Esophagus squamous epithelium (tissue), 5 donors: ENCODE data around the gene SDC4. TPM values are rescaled to one million over a fixed set of nuclear protein-coding genes. Genes with fewer than 3 reads are reported as not detected.

ENCODE experiments used
- DNase-seq: peaks from one replicate; lab custom pipeline; 2025; lab: John Stamatoyannopoulos, UW
- H3K27ac ChIP-seq, 4 donors: fragments of 200-600 bp; sonication (generic); one replicate each; pipeline ENCODE4 v1.5.1; 2016 to 2019; ENCODE audit warnings: mild to moderate bottlenecking in 1 of 4
- H3K27me3 ChIP-seq, 4 donors: fragments of 200-600 bp; sonication (generic); 1 replicate in 3 of 4; 2 replicates in 1 of 4; pipeline versions ENCODE4 v1.5.1 to v1.6.0; 2017 to 2021; ENCODE audit warnings: antibody characterized with exemption in 1 of 4
- H3K36me3 ChIP-seq, 3 donors: fragments of 200-600 bp; sonication (generic); one replicate each; pipeline ENCODE4 v1.5.1; 2016 to 2019
- H3K4me1 ChIP-seq, 3 donors: fragments of 200-600 bp; sonication (generic); one replicate each; pipeline ENCODE4 v1.5.1; 2017 to 2019
- H3K4me3 ChIP-seq, 4 donors: fragments of 200-600 bp; sonication (generic); 1 replicate in 3 of 4; 2 replicates in 1 of 4; pipeline ENCODE4 v1.5.1; 2016 to 2019; ENCODE audit warnings: mild to moderate bottlenecking in 2 of 4, moderate library complexity in 1 of 4
- H3K9me3 ChIP-seq, 3 donors: fragments of 200-600 bp; sonication (generic); one replicate each; pipeline ENCODE4 v1.5.1; 2016 to 2019
- CTCF ChIP-seq, 6 experiments: fragments of 450-650 bp in 4 of 6; fragments of 200-600 bp in 2 of 6; sonication (generic) in 2 of 6; IDR thresholded peaks; one replicate each; pipeline ENCODE4 v1.5.1; 2016 to 2019; ENCODE audit warnings: antibody characterized with exemption in 6 of 6, mild to moderate bottlenecking in 4 of 6, moderate library complexity in 4 of 6
- POLR2A ChIP-seq, 4 donors: fragments of 450-650 bp; IDR thresholded peaks; one replicate each; pipeline ENCODE4 v1.6.1; 2017; ENCODE audit warnings: antibody characterized with exemption in 4 of 4, mild to moderate bottlenecking in 4 of 4, moderate library complexity in 3 of 4
- WGBS, 2 donors: methylation state at CpG; one replicate each; pipeline ENCODE4 v1.1.5; 2018; 5-methylcytosine and 5-hydroxymethylcytosine counted together
- intact Hi-C: fragments of 100-400 bp; cut with DNase I; formaldehyde crosslinking; loops from one replicate; pipeline ENCODE4 v1.15.0; 2022
- total RNA-seq, 4 donors: library from RNA; depleted of rRNA; stranded (reverse); fragments of >200 nt; gene quantifications; one replicate each; pipeline ENCODE4 v1.1.0, GENCODE V29; 2016
- donor health status: DM: yes; HTN: yes; CAD: no.

Gene SDC4
- total RNA-seq, 4 donors from 2014 or later = 88.1 to 174 (median 120) TPM

GRCh38 chr20:45374966-45375365 lies 26.7 kb upstream of the SDC4 start:
- DNase-seq = no peak
- H3K4me1 ChIP-seq = peaks cover 6 to 23% (median 13%) of the 10 kb centered on the region in 3 donors
- 92% methylated on average over 6 to 7 of the region's 14 CpGs for WGBS, 2 donors
- H3K9me3 ChIP-seq = no peaks in the 10 kb centered on the region
- H3K27me3 ChIP-seq = no peaks in the 10 kb centered on the region
- intact Hi-C loops = loop anchor here (5.0 kb wide), 1 partner anchor 62 kb away; no protein-coding TSS in a partner anchor
- H3K36me3 ChIP-seq = peaks cover 0 to 22% (median 5%) of the 10 kb centered on the region in 3 donors
- TF ChIP-seq POLR2A (IDR thresholded peaks at IDR 0.05) (no peak), CTCF (IDR thresholded peaks at IDR 0.05) (no peak)
- no peak overlapping the region for H3K4me3 ChIP-seq
- no peak overlapping the region for H3K27ac ChIP-seq

GRCh38 chr20:45374101-45374467 lies 25.9 kb upstream of the SDC4 start:
- Histone ChIP-seq H3K27me3 (no peaks in the 10 kb centered on the region), H3K27ac (peak overlapping the region in 3 of 4 donors; percentile 69 to 79 (median 77)), H3K4me3 (peak overlapping the region in 3 of 4 donors; percentile 50 to 65 (median 52)), H3K9me3 (no peaks in the 10 kb centered on the region), H3K4me1 (peaks cover 6 to 23% (median 13%) of the 10 kb centered on the region in 3 donors), H3K36me3 (peaks cover 0 to 25% (median 5%) of the 10 kb centered on the region in 3 donors)
- DNase-seq = no peak
- WGBS, 2 donors = 57 to 59% methylated on average over 6 to 9 of the region's 9 CpGs
- no peak for TF ChIP-seq CTCF (IDR thresholded peaks at IDR 0.05)
- TF ChIP-seq POLR2A (IDR thresholded peaks at IDR 0.05) = no peak
- intact Hi-C loops = no loop called here

GRCh38 chr20:45373353-45374100 lies 25.3 kb upstream of the SDC4 start:
- 12 to 16% methylated on average over 14 to 21 of the region's 38 CpGs for WGBS, 2 donors
- Histone ChIP-seq H3K4me3 (peak overlapping the region; percentile 29 to 65 (median 51)), H3K27me3 (no peaks in the 10 kb centered on the region), H3K9me3 (no peaks in the 10 kb centered on the region), H3K36me3 (peaks cover 0 to 28% (median 5%) of the 10 kb centered on the region in 3 donors), H3K4me1 (peaks cover 6 to 24% (median 13%) of the 10 kb centered on the region in 3 donors), H3K27ac (peak overlapping the region; percentile 66 to 79 (median 73))
- DNase-seq = no peak
- intact Hi-C loops = no loop called here
- peak; percentile 75 to 93 (median 86) for TF ChIP-seq CTCF (IDR thresholded peaks at IDR 0.05)
- TF ChIP-seq POLR2A (IDR thresholded peaks at IDR 0.05) = no peak

GRCh38 chr20:45372646-45373352 lies 24.6 kb upstream of the SDC4 start:
- TF ChIP-seq POLR2A (IDR thresholded peaks at IDR 0.05) = no peak
- no peak for TF ChIP-seq CTCF (IDR thresholded peaks at IDR 0.05)
- Histone ChIP-seq H3K4me3 (peak overlapping the region in 3 of 4 donors; percentile 50 to 65 (median 52)), H3K36me3 (peaks cover 2 to 35% (median 5%) of the 10 kb centered on the region in 3 donors), H3K9me3 (no peaks in the 10 kb centered on the region), H3K27ac (peak overlapping the region; percentile 66 to 79 (median 73)), H3K4me1 (peaks cover 8 to 31% (median 13%) of the 10 kb centered on the region in 3 donors), H3K27me3 (no peaks in the 10 kb centered on the region)
- intact Hi-C loops = no loop called here
- DNase-seq = no peak
- WGBS, 2 donors = 53 to 56% methylated on average over 16 to 19 of the region's 30 CpGs
